Cardiac fibroblast (primary cell): ENCODE results near the gene CNOT4.

Experiments
- DNase-seq, 2 donors: peaks; one replicate each; pipeline versions ENCODE4 v3.0.0 to v3.0.0-alpha.2; 2010; ENCODE audit warnings: low read depth in 2 of 2
- H3K4me3 ChIP-seq, 2 donors: replicated peaks in 1 of 2; 1 replicate in 1 of 2; 2 replicates in 1 of 2; pipeline ENCODE4 v1.5.1; 2011; ENCODE audit warnings: low read depth in 2 of 2, low read length in 2 of 2, mild to moderate bottlenecking in 2 of 2, moderate library complexity in 1 of 2
- TF ChIP-seq, protein P1 (sequence below): IDR thresholded peaks from one replicate; pipeline ENCODE4 v1.5.1; 2011; ENCODE audit warnings: low read depth, mild to moderate bottlenecking, low read length, inconsistent platforms

Gene CNOT4

DNA sequence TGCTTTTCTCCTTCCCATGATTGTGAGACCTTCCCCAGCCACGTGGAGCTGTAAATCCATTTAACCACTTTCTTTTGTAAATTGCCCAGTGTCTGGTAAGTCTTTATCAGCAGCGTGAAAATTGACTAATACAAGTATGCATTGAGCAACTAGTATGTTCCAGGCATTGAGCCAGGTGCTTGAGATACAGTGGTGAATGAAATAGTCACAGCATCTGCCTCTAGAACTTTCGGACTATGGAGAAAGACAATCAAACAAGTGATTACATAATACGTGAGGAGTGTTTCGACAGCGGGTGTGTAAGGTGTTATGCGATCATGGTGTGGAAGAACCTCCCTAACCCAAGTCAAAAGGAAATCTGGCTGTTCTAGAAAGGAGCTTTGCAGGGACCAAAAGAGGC, 26.2 kb upstream of the CNOT4 start:
- no peak overlapping the region for H3K4me3 ChIP-seq
- peak; percentile 94 to 95 for DNase-seq
- TF ChIP-seq, protein P1, sequence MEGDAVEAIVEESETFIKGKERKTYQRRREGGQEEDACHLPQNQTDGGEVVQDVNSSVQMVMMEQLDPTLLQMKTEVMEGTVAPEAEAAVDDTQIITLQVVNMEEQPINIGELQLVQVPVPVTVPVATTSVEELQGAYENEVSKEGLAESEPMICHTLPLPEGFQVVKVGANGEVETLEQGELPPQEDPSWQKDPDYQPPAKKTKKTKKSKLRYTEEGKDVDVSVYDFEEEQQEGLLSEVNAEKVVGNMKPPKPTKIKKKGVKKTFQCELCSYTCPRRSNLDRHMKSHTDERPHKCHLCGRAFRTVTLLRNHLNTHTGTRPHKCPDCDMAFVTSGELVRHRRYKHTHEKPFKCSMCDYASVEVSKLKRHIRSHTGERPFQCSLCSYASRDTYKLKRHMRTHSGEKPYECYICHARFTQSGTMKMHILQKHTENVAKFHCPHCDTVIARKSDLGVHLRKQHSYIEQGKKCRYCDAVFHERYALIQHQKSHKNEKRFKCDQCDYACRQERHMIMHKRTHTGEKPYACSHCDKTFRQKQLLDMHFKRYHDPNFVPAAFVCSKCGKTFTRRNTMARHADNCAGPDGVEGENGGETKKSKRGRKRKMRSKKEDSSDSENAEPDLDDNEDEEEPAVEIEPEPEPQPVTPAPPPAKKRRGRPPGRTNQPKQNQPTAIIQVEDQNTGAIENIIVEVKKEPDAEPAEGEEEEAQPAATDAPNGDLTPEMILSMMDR, result no peak

DNA sequence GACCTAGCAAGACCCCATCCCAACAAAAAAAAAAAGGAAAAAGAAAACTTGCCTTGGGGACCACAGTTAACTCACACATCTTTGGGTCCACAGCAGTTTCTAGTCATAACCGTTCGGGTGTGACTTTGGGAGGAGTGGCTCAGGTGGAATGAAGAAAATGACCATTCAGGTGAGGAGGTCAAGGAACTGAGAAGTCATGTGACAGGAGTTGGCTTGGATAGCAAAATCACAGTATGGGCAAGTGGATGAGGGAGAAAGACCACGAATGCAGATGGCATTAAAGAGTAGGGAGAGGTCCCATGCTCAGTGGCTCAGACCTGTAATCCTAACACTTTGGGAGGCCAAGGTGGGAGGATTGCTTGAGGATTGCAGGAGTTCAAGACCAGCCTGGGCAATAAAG, 17.1 kb upstream of the CNOT4 start:
- no peak overlapping the region for H3K4me3 ChIP-seq
- TF ChIP-seq, protein P1, result no peak
- DNase-seq, result no peak

DNA sequence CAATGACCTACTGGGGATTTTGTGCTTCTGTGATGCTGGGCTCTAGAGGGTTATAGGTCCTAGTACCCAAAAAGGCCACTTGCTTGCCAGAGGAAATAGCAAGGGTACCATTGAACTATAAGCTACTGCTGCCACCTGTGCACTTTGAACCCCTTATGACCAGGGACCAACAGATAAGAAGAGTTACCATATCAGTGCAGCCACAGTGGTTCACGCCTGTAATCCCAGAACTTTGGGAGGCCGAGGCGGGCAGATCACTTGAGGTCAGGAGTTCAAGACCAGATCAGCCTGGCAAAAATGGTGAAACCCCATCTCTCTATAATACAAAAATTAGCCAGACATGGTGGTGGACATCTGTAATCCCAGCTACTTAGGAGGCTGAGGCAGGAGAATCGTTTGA, 15.5 kb upstream of the CNOT4 start:
- no peak for DNase-seq
- no peak overlapping the region for H3K4me3 ChIP-seq
- TF ChIP-seq, protein P1, result no peak

DNA sequence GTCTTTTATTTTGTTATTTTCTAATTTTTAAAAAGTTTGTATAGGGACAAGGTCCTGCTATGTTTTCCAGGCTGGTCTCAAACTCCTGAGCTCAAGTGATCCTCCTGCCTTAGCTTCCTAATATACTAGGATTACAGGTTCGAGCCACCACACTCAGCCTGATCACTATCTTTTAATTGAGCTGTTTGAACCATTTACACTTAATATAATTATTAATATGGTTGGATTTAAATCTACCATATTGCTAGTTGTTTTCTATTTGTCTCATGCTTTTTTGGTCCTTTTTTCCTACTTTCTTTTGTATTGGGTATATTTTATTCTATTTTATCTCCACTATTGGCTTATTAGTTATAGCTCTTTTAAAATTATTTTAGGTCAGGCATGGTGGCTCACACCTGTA, 13.2 kb upstream of the CNOT4 start:
- TF ChIP-seq, protein P1, result no peak
- H3K4me3 ChIP-seq, result no peak overlapping the region
- DNase-seq, result no peak

DNA sequence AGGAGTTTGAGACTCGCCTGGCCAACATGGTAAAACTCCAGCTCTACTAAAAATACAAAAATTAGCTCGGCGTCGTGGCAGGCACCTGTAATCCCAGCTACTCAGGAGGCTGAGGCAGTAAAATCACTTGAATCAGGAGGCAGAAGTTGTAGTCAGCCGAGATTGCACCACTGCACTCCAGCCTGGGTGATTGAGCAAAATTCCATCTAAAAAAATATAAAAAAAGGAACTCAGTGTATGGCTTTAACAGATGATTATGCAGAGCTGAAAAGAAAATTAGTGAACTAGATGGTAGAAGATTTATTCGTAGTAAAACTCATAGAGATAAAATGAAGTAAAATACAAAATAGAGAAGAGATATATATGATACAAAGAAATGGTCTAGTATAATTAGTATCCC, 12.6 kb upstream of the CNOT4 start:
- DNase-seq, result no peak
- no peak overlapping the region for H3K4me3 ChIP-seq
- TF ChIP-seq, protein P1, result no peak

DNA sequence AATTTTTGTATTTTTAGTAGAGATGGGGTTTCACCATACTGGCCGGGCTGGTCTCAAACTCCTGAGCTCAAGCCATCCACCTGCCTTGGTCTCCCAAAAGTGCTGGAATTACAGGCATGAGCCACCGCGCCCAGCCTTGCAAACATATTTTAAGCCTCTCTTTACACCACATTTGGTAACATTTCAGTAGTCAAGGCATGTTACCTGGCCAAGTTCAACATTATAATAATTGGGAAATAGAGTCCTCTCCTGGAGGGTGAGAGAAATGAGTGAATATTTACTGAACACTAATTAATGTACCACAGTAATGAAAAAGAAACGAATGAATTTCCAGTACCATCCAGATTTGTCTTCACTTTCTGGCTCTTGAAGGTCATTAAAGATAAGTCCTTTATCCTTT, 10.0 kb upstream of the CNOT4 start:
- H3K4me3 ChIP-seq, result no peak overlapping the region
- TF ChIP-seq, protein P1, result no peak
- DNase-seq, result no peak

DNA sequence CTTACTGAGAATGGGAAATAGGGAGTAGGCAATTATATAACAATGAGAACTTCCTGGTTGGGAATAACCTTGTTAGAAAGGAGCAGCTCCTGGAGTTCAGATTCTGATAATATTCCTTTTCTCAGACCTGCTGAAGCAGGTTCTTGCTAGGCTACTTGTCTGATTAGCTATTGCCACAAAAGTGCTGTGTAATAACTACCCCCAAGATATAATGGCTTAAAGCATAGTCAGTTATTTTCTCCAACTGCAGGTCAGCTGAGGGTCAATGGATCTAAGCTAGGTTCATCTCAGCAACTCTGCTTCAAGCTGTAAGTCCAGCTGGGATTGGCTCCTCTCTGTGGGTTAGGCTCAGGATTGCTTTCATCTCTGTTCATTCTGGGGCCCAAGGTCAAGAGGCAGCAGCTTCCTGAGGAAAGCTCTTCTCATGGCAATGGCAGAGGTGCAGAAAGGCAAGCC, 9.4 kb upstream of the CNOT4 start:
- DNase-seq, result no peak
- TF ChIP-seq, protein P1, result no peak
- H3K4me3 ChIP-seq, result no peak overlapping the region
